Osteocyte (in vitro differentiated cells): ENCODE results near the gene WBP1L. TPM values are rescaled to one million over a fixed set of nuclear protein-coding genes. Genes with fewer than 3 reads are reported as not detected.

Experiments used
- DNase-seq: peaks from one replicate; pipeline ENCODE4 v3.0.0; 2021; ENCODE audit warnings: mixed read lengths; ENCODE audit not compliant: unreplicated experiment; ENCODE audit errors: extremely low spot score
- H3K27ac Mint-ChIP-seq: one replicate; pipeline ENCODE4 v1.8.0; 2021; ENCODE audit warnings: mild to moderate bottlenecking, mixed read lengths; ENCODE audit not compliant: unreplicated experiment
- H3K27me3 Mint-ChIP-seq: one replicate; pipeline ENCODE4 v1.8.0; 2021; ENCODE audit warnings: mixed read lengths; ENCODE audit not compliant: unreplicated experiment
- H3K36me3 Mint-ChIP-seq: one replicate; pipeline ENCODE4 v1.8.0; 2021; ENCODE audit warnings: mixed read lengths; ENCODE audit not compliant: unreplicated experiment
- H3K4me1 Mint-ChIP-seq: one replicate; pipeline ENCODE4 v1.8.0; 2021; ENCODE audit warnings: mixed read lengths; ENCODE audit not compliant: unreplicated experiment
- H3K4me3 Mint-ChIP-seq: one replicate; pipeline ENCODE4 v1.8.0; 2021; ENCODE audit warnings: mild to moderate bottlenecking, moderate library complexity, mixed read lengths; ENCODE audit not compliant: unreplicated experiment
- H3K9me3 Mint-ChIP-seq: one replicate; pipeline ENCODE4 v1.8.0; 2021; ENCODE audit warnings: mixed read lengths; ENCODE audit not compliant: unreplicated experiment
- CTCF ChIP-seq: fragments of 200-600 bp; sonication (generic); IDR thresholded peaks from 2 replicates; pipeline ENCODE4 v1.5.0; 2021; ENCODE audit warnings: antibody characterized with exemption, mild to moderate bottlenecking, moderate library complexity
- total RNA-seq: library from RNA; stranded (reverse); gene quantifications from 2 replicates; pipeline ENCODE4 v1.2.1, GENCODE V29; 2021

WBP1L gene
- total RNA-seq, 1 donor from 2014 or later: 66.7 TPM

- Mint-ChIP-seq H3K9me3 (no peaks in the 10 kb centered on the region), H3K4me3 (no peak overlapping the region), H3K36me3 (peaks cover 38% of the 10 kb centered on the region), H3K27me3 (no peaks in the 10 kb centered on the region), H3K4me1 (peaks cover 49% of the 10 kb centered on the region), H3K27ac (no peak overlapping the region)
- no peak for TF ChIP-seq CTCF
- DNase-seq: no peak
Observed at GRCh38 chr10:102811346-102811745, 67.6 kb downstream of the WBP1L start.

- DNase-seq: no peak
- TF ChIP-seq CTCF: no peak
- Mint-ChIP-seq H3K36me3 (peaks cover 32% of the 10 kb centered on the region), H3K27ac (no peak overlapping the region), H3K27me3 (no peaks in the 10 kb centered on the region), H3K4me3 (no peak overlapping the region), H3K4me1 (peaks cover 45% of the 10 kb centered on the region), H3K9me3 (no peaks in the 10 kb centered on the region)
Observed at GRCh38 chr10:102812231-102812876, 68.6 kb downstream of the WBP1L start.

GRCh38 chr10:102813017-102813541, 69.3 kb downstream of the WBP1L start:
- H3K36me3 Mint-ChIP-seq: peaks cover 32% of the 10 kb centered on the region
- DNase-seq: no peak
- no peaks in the 10 kb centered on the region for H3K27me3 Mint-ChIP-seq
- peaks cover 45% of the 10 kb centered on the region for H3K4me1 Mint-ChIP-seq
- no peaks in the 10 kb centered on the region for H3K9me3 Mint-ChIP-seq
- H3K4me3 Mint-ChIP-seq: no peak overlapping the region
- TF ChIP-seq CTCF: no peak
- H3K27ac Mint-ChIP-seq: no peak overlapping the region

- Mint-ChIP-seq H3K27ac (peak overlapping the region; percentile 95), H3K4me1 (peaks cover 38% of the 10 kb centered on the region), H3K27me3 (no peaks in the 10 kb centered on the region), H3K36me3 (peaks cover 26% of the 10 kb centered on the region), H3K4me3 (no peak overlapping the region), H3K9me3 (no peaks in the 10 kb centered on the region)
- TF ChIP-seq CTCF: no peak
- no peak for DNase-seq
Observed at GRCh38 chr10:102813734-102814452, 70.1 kb downstream of the WBP1L start.

GRCh38 chr10:102814453-102814871, 70.7 kb downstream of the WBP1L start:
- Mint-ChIP-seq H3K4me3 (peak overlapping the region; percentile 23), H3K36me3 (peaks cover 26% of the 10 kb centered on the region), H3K27me3 (no peaks in the 10 kb centered on the region), H3K9me3 (no peaks in the 10 kb centered on the region), H3K27ac (peak overlapping the region; percentile 95), H3K4me1 (peaks cover 38% of the 10 kb centered on the region)
- no peak for TF ChIP-seq CTCF
- no peak for DNase-seq
